GM18867 (cell line): ENCODE results near the gene GALNS.
"Not testable (repeated sequence)": the region's sequence is repeated elsewhere in the genome, so short reads cannot be mapped to it uniquely, and the experiment has no call there.

Source experiments
- ATAC-seq: cut with Tn5 transposase; IDR thresholded peaks from one replicate; pipeline ENCODE4 v1.9.1; 2021; ENCODE audit warnings: mild to moderate bottlenecking, moderate library complexity; ENCODE audit not compliant: unreplicated experiment

The GALNS gene

DNA sequence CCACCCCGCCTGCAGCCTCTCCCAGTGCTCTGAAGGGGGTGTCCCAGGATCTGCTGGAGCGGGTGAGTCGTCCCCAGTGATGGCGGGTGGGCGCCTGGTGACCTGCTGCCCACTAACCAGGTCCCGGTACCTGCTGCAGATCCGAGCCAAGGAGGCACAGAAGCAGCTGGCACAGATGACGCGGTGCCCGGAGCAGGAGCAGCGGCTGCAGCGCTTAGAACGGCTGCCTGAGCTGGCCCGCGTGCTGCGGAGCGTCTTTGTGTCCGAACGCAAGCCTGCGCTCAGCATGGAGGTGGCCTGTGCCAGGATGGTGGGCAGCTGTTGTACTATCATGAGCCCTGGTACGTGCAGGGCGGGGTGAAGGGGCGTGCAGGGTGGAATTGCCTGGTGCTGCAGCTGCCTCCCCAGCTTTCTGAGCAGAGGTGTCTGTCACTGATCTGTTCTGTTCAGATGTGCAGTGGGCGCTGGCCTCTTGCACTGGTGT lies 49.6 kb downstream of the GALNS start:
- ATAC-seq, result no peak

- no peak for ATAC-seq
Observed at GRCh38 chr16:88806491-88807111, 50.1 kb downstream of the GALNS start.

DNA sequence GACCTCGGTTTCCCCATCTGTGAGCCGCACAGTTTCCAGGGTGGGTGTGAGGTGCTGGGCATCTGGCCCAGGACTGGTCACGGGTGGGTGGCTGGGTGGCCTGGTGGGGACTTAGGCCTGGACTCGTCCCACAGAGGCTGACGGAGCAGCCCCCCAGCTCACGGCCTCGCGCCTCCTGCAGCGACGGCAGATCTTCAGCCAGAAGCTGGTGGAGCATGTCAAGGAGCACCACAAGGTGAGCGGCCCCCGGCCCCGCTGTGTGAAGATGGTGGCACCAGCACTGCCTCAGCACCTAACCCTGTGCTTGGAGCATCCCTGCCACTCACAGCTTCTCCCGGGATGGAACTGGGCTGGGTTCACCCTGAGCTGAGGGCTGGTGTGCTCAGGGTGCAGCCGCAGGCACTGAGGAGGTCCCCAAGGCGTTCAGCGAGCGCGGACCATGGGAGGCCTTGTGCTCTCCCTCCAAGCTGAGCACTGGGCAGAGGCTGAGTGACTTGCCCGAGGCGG lies 50.8 kb downstream of the GALNS start:
- no peak for ATAC-seq

- ATAC-seq, result no peak
Observed at GRCh38 chr16:88805340-88805715, 51.4 kb downstream of the GALNS start.

DNA sequence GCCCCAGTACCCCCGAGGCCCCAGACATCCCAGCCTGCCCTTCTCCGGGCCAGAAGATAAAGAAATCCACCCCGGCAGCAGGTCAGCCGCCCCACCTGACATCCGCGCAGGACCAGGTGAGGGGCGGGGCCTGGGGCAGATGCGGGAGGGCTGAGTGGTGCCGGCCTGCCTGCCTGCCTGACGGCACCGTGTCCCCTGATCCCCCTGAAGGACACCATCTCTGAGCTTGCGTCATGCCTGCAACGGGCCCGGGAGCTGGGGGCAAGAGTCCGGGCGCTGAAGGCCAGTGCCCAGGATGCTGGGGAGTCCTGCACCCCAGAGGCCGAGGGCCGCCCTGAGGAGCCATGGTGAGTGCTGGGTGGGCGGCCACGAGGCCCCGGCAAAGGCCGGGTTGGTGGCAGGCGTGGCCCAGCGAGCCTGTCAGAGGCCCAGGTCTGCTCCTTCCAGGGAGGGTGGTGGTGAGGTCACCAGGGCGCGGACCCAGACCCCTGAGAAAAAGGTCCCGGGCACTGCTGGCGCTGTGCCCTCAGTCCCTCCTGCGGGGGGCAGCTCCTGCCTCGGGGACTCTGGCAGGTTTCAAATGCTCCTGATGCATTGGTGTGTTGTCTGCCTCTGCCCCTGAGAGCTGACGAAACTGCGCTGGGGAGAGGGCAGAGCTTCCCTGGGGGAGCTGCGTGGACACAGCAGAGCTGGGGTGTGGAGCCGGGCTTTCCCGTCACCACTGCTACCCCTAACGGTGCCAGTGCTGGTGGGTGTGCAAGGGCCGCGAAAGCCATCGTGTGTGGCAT lies 52.0 kb downstream of the GALNS start:
- ATAC-seq, result no peak

DNA sequence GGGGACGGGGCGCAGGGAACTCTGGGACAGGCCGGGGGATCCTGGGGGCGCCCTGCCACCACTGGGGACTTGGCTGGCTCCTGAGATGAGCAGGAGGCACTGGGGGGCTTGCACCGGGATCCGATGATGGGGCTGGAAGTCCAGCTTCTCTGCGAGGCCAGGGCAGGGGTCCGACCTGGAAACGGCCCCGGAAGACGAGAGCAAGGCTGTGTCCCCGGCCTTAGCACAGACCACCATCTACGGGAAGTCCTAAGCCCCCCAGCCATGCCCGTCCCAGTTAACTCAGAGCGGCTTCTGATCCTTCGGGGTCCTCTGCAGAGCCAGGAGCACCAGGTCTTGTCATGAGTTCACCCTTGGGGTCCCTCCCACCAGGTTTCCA lies 52.6 kb downstream of the GALNS start:
- ATAC-seq, result no peak

GRCh38 chr16:88803264-88803987 lies 53.3 kb downstream of the GALNS start, which contains the start of gene CDT1:
Gene CDT1 (plus strand): TSS chr16:88803789. CDS start chr16:88803832, 43 bp downstream.
- ATAC-seq, result peak; percentile 51

DNA sequence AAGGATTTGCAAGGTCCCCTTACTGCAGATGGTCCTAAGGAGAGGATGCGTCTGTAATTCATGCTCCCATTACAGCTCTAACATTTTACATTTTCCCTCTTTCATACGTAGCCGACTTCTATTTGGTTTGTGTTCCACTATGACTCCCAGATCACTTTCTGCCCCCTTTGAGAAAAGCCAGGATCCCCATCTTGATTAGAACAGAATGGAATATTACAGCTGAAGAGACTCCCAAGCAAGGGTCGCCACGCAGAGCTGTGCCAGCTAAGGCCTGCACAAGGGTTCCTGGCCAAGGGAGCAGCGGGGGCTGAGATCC lies 56.5 kb downstream of the GALNS start:
- ATAC-seq, result no peak

DNA sequence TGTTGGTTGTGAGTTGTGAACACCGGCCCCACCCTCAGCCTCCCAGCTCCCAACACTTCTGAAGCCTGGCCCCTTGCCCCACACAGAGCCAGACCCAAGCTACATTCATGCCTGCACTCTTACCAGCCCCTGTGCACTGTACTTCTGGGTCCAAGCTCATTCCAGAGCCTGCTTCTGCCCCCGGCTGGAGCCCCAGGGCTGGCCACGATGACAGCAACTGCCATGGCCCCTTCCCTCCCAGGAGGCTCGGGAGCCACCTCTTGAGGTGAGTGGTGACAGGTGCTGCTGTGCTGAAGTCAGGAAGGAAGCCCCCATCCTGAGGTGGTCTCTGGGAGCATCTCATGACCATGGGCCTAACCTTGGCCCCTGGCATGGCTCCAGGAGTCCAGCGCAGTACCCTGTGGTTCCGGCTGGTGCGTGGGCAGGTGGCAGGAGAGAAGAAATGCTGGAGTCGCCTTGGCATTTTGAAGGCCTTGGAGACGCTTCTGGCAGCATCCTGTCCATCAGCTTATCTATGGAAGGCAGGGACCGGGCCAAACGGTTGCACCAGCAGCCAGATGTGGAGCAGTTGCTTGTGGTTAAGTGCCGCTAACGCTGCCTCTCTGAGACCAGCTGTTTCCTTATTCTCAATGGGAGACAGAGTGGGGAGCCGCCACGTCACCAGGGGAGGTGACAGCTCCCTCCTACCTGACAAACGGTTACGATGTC lies 57.0 kb downstream of the GALNS start:
- ATAC-seq, result no peak

- no peak for ATAC-seq
Observed at GRCh38 chr16:88798772-88799455, 57.8 kb downstream of the GALNS start.

GRCh38 chr16:88798073-88798472 lies 58.7 kb downstream of the GALNS start:
- ATAC-seq, result no peak

- no peak for ATAC-seq
Observed at GRCh38 chr16:88796278-88796677, 60.5 kb downstream of the GALNS start.

- ATAC-seq, result no peak
Observed at GRCh38 chr16:88793251-88793954, 63.3 kb downstream of the GALNS start.

DNA sequence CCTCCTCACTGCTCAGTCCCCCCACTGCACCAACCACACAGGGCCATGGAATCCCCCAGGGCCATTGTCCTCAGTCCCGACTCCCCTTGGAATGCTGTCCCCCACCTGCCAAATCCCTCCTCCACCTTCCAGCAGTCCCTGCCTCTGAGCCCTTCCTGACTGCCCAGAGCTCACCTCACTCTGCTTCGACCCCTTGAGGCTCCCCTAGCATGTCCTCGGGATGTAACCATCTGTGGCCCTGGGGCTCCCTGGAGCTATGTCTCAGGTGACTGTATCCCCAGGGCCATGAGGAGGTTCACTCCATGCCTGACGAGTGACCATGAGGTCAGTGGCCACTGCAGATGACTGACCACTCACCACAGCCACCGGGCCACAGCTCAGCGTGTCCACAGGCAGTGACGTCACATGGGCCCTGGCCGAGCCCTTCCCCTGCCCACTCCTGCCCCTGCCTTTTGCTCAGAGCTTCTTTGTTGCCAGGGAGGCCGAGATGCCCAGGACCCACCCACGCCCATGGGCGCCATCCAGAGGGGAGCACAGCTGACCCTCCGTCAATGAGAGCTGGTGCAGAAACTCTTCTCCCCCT lies 64.0 kb downstream of the GALNS start:
- no peak for ATAC-seq

- no peak for ATAC-seq
Observed at GRCh38 chr16:88792078-88792550, 64.6 kb downstream of the GALNS start.

GRCh38 chr16:88790312-88791211 lies 66.2 kb downstream of the GALNS start:
- no peak for ATAC-seq

GRCh38 chr16:88789594-88789993 lies 67.2 kb downstream of the GALNS start:
- ATAC-seq, result no peak

- not testable (repeated sequence) for ATAC-seq
Observed at GRCh38 chr16:88788749-88789148, 68.0 kb downstream of the GALNS start.
